ENCODE data around the gene MUSK.

DNA sequence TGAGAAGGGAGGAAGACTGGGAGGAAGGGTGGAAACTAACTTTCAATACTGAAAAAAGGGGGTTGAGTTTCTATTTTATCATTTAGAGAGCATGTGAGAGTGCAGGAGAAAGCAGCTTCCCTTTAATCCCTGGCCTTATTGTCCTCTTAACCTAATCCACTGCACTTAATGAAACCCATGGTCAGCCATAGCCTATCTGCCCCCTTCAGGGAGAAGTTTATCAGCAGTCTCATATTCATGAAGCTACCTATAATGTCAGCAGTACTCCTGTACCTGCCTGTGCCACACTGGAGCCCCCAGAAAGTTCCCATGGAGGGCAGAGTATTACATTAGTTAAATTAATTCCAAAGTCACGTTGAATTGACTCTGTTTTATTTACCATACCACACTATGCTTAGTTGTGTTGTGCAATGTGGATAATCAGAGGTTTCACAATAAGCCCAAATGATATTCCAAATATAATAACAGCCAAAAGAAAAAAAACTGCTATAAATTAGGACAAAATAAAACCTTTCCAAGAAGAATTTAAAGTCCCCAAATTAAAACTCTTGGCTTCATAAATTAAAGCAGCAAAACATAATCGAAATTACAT, 62.9 kb downstream of the MUSK start:
- TF ChIP-seq POLR2A (IDR thresholded peaks at IDR 0.05; ENCODE audit: low read depth, low read length) = no peak
- TF ChIP-seq POLR2AphosphoS5 (IDR thresholded peaks at IDR 0.05; ENCODE audit: low read depth, low read length) = no peak
- TF ChIP-seq TAF1 (IDR thresholded peaks at IDR 0.05; ENCODE audit: borderline replicate concordance, low read depth, low read length) = no peak

Measured in GM12892 (cell line).